Endodermal cell (in vitro differentiated cells): ENCODE measurements around the gene SRGN. TPM values are rescaled to one million over a fixed set of nuclear protein-coding genes. Genes with fewer than 3 reads are reported as not detected.

Experiments used
- DNase-seq: peaks from one replicate; pipeline ENCODE4 v3.0.0-alpha.2; 2017
- H3K27ac ChIP-seq: 2 replicates; pipeline ENCODE4 v1.5.1; 2013; ENCODE audit warnings: mild to moderate bottlenecking, low read depth, low read length, moderate library complexity
- H3K27me3 ChIP-seq: 2 replicates; pipeline ENCODE4 v1.6.1; 2013; ENCODE audit warnings: mild to moderate bottlenecking, low read length, moderate library complexity; ENCODE audit not compliant: insufficient read depth, control insufficient read depth, poor library complexity, severe bottlenecking
- H3K36me3 ChIP-seq: 2 replicates; pipeline ENCODE4 v1.7.0; 2013; ENCODE audit warnings: mild to moderate bottlenecking, low read length, moderate library complexity; ENCODE audit not compliant: control insufficient read depth, insufficient read depth
- H3K4me1 ChIP-seq: one replicate; pipeline ENCODE4 v1.7.0; 2013; ENCODE audit warnings: low read length; ENCODE audit not compliant: control insufficient read depth, insufficient read depth
- H3K4me3 ChIP-seq: 2 replicates; pipeline ENCODE4 v1.5.1; 2013; ENCODE audit warnings: mild to moderate bottlenecking, low read length, moderate library complexity
- H3K9ac ChIP-seq: 2 replicates; pipeline ENCODE4 v1.6.1; 2013; ENCODE audit warnings: mild to moderate bottlenecking, low read length, moderate library complexity; ENCODE audit not compliant: poor library complexity, severe bottlenecking; ENCODE audit errors: extremely low read depth
- H3K9me3 ChIP-seq: 2 replicates; pipeline ENCODE4 v1.6.1; 2013; ENCODE audit warnings: mild to moderate bottlenecking, low read length, moderate library complexity; ENCODE audit not compliant: control insufficient read depth
- H3K27ac Mint-ChIP-seq: 2 replicates; pipeline ENCODE4 v1.8.0; 2020; ENCODE audit warnings: mixed read lengths
- H3K27me3 Mint-ChIP-seq: 2 replicates; pipeline ENCODE4 v1.8.0; 2021; ENCODE audit warnings: mild to moderate bottlenecking, mixed read lengths; ENCODE audit not compliant: insufficient read depth
- H3K36me3 Mint-ChIP-seq: 2 replicates; pipeline ENCODE4 v1.8.0; 2020; ENCODE audit warnings: low read depth, mixed read lengths
- H3K4me1 Mint-ChIP-seq: 2 replicates; pipeline ENCODE4 v1.8.0; 2020; ENCODE audit warnings: mixed read lengths
- H3K4me3 Mint-ChIP-seq: 2 replicates; pipeline ENCODE4 v1.8.0; 2020; ENCODE audit warnings: mild to moderate bottlenecking, moderate library complexity, mixed read lengths
- H3K9me3 Mint-ChIP-seq: 2 replicates; pipeline ENCODE4 v1.8.0; 2020; ENCODE audit warnings: mild to moderate bottlenecking, mixed read lengths
- CTCF ChIP-seq: fragments of 200-600 bp; sonication (generic); conservative IDR thresholded peaks from 2 replicates; pipeline ENCODE4 v1.5.0; 2021; ENCODE audit warnings: antibody characterized with exemption, mild to moderate bottlenecking
- WGBS, 2 experiments: methylation state at CpG; one replicate each; pipeline versions ENCODE4 v1.1.5 to v1.1.7; 2013; ENCODE audit warnings: missing lambda C conversion rate in 2 of 2, mixed read lengths in 1 of 2; ENCODE audit not compliant: insufficient coverage in 1 of 2, insufficient read length in 1 of 2; 5-methylcytosine and 5-hydroxymethylcytosine counted together
- total RNA-seq, 2 donors: library from RNA; stranded (reverse); fragmentation: NEBNext Ultra II Directional in 1 of 2; extraction: Animal tissue kit (Norgen Biotek cat#: 25700) in 1 of 2; gene quantifications; 2 replicates in 1 of 2; 3 replicates in 1 of 2; pipeline ENCODE4 v1.2.1, GENCODE V29; 2021

Gene SRGN
- total RNA-seq, 2 donors from 2014 or later, result not detected

GRCh38 chr10:69071610-69072009, 16.3 kb upstream of the SRGN start:
- H3K9ac ChIP-seq, result no peak overlapping the region
- no peak overlapping the region for H3K4me3 ChIP-seq
- H3K9me3 Mint-ChIP-seq, result no peaks in the 10 kb centered on the region
- DNase-seq, result no peak
- no peaks in the 10 kb centered on the region for H3K9me3 ChIP-seq
- no peaks in the 10 kb centered on the region for H3K4me1 Mint-ChIP-seq
- H3K27ac ChIP-seq, result no peak overlapping the region
- peaks cover 2% of the 10 kb centered on the region for H3K27me3 Mint-ChIP-seq
- WGBS, 2 experiments, result 95 to 96% methylated on average over 6 of the region's 6 CpGs
- no peak for TF ChIP-seq CTCF
- no peaks in the 10 kb centered on the region for H3K27me3 ChIP-seq
- H3K36me3 Mint-ChIP-seq, result no peaks in the 10 kb centered on the region
- H3K4me1 ChIP-seq, result no peaks in the 10 kb centered on the region
- no peak overlapping the region for H3K27ac Mint-ChIP-seq
- H3K4me3 Mint-ChIP-seq, result no peak overlapping the region
- H3K36me3 ChIP-seq, result no peaks in the 10 kb centered on the region

GRCh38 chr10:69073026-69073425, 14.9 kb upstream of the SRGN start:
- WGBS, 2 experiments, result 78 to 81% methylated on average over 5 to 6 of the region's 6 CpGs
- no peaks in the 10 kb centered on the region for H3K4me1 Mint-ChIP-seq
- H3K27ac ChIP-seq, result no peak overlapping the region
- no peak for TF ChIP-seq CTCF
- no peak overlapping the region for H3K27ac Mint-ChIP-seq
- H3K27me3 Mint-ChIP-seq, result peaks cover 2% of the 10 kb centered on the region
- H3K4me3 ChIP-seq, result no peak overlapping the region
- no peaks in the 10 kb centered on the region for H3K36me3 ChIP-seq
- H3K9ac ChIP-seq, result no peak overlapping the region
- H3K9me3 Mint-ChIP-seq, result no peaks in the 10 kb centered on the region
- no peaks in the 10 kb centered on the region for H3K36me3 Mint-ChIP-seq
- no peak for DNase-seq
- no peaks in the 10 kb centered on the region for H3K27me3 ChIP-seq
- no peaks in the 10 kb centered on the region for H3K9me3 ChIP-seq
- H3K4me3 Mint-ChIP-seq, result no peak overlapping the region
- no peaks in the 10 kb centered on the region for H3K4me1 ChIP-seq

- no peak overlapping the region for H3K27ac Mint-ChIP-seq
- Histone ChIP-seq H3K36me3 (no peaks in the 10 kb centered on the region), H3K27ac (no peak overlapping the region), H3K27me3 (no peaks in the 10 kb centered on the region), H3K4me1 (no peaks in the 10 kb centered on the region), H3K9me3 (no peaks in the 10 kb centered on the region), H3K9ac (no peak overlapping the region), H3K4me3 (no peak overlapping the region)
- H3K9me3 Mint-ChIP-seq, result no peaks in the 10 kb centered on the region
- no peaks in the 10 kb centered on the region for H3K36me3 Mint-ChIP-seq
- 82 to 84% methylated on average over 6 to 7 of the region's 8 CpGs for WGBS, 2 experiments
- no peak for DNase-seq
- no peak overlapping the region for H3K4me3 Mint-ChIP-seq
- no peak for TF ChIP-seq CTCF
- H3K27me3 Mint-ChIP-seq, result peaks cover 2% of the 10 kb centered on the region
- no peaks in the 10 kb centered on the region for H3K4me1 Mint-ChIP-seq
These were observed 14.1 kb upstream of the SRGN start for GRCh38 chr10:69073736-69074364.
